ENCODE results near the gene CHPF2.

GRCh38 chr7:151238190-151238810 lies 6.0 kb downstream of the CHPF2 start:
- TF ChIP-seq CTCF (IDR thresholded peaks at IDR 0.05 in 4 of 5, conservative IDR thresholded peaks at IDR 0.05 in 1 of 5), result no peak
- no peak for TF ChIP-seq POLR2A (IDR thresholded peaks at IDR 0.05)

Measured in gastrocnemius medialis (tissue), 4 donors.